NCI-H128 (cell line): Measurements from ENCODE around the gene TNS1.

Experiments used
- DNase-seq: peaks from one replicate; lab custom pipeline; 2025; ENCODE audit not compliant: unreplicated experiment; lab: John Stamatoyannopoulos, UW

TNS1 gene

DNA sequence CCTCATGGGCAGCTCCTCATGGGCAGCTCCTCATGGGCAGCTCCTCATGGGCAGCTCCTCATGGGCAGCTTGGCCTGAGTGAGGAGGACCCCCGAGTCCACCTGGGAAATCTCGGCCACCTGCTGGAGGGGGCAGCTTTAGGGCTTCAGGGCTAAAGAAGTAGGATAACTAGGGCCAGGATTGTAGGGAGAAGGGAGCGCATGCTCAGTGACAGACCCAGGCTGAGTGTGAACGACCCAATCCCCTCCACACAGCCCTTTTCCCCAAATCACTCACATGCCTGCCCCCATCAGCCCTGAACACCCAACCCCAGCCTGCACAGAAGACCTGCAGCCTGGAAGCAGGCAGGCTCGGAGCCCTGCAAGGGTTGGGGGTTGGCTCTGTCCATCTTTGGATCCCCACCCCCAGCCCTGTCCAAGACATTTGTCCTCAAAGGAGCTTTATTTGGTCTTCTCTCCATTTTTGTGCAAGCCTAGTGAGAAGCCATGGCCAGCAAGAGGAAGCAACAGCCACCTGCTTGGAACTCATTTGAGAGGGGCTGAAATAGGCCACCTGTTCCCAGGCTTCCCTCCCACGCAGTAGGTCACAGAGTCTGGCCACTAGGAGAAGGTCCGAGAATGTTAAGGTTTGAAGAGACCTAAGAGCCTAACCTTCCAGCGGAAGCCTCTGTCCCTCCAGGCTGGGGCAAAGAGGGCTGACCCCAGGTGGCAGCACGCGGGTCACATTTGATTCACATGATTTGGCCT, 249.9 kb downstream of the TNS1 start:
- no peak for DNase-seq

DNA sequence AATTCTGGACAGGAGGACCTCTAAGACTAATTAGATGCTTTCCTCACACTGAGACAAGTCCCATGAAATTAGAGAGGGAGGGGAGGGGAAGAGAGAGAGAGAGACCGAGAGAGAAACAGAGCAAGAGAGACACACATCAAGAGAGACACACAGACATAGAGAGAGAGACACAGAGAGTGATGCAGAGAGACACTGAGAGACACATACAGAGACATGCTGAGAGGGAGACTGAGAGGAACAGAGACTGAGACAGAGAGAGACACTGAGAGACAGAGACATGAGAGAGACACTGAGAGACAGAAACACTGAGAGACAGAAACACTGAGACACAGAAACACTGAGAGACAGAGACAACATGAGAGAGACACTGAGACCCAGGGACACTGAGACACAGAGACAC, 250.8 kb downstream of the TNS1 start:
- DNase-seq: no peak

DNA sequence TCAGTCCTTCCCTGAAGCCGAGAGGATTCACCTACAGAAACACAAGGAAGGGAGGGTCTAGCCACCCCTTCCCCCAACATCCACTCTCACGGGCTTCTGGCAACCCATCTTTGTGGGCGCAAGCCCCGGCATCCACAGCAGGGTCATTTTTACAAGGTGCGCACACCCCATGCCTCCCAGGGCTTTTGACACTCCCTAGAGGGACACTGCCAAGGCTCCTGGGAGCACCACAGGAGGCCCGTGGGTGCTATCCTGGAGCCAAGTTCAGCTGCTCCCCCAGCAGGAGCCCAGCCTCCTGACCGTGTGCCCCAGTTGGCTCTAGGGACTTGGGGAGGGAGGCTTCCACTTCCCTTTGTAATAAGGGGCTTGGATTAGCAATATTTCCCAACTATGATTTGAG, 251.6 kb downstream of the TNS1 start:
- DNase-seq: no peak
